Stomach smooth muscle (tissue), 2 donors: Measurements from ENCODE around the gene RAB11FIP5.
"Not testable (repeated sequence)": the region's sequence is repeated elsewhere in the genome, so short reads cannot be mapped to it uniquely, and the experiment has no call there.

Experiments
- H3K27ac ChIP-seq: one replicate; pipeline ENCODE4 v1.7.0; 2013; ENCODE audit warnings: mild to moderate bottlenecking, low read length, inconsistent platforms
- H3K27me3 ChIP-seq, 2 donors: one replicate each; pipeline ENCODE4 v1.7.0; 2013; ENCODE audit warnings: low read length in 2 of 2; ENCODE audit not compliant: insufficient read depth in 2 of 2, control insufficient read depth in 1 of 2
- H3K36me3 ChIP-seq, 2 donors: one replicate each; pipeline ENCODE4 v1.7.0; 2013; ENCODE audit warnings: low read length in 2 of 2; ENCODE audit not compliant: control insufficient read depth in 2 of 2, insufficient read depth in 2 of 2
- H3K4me1 ChIP-seq: one replicate; pipeline ENCODE4 v1.7.0; 2013; ENCODE audit warnings: low read length; ENCODE audit not compliant: control insufficient read depth, insufficient read depth
- H3K4me3 ChIP-seq, 2 donors: one replicate each; pipeline ENCODE4 v1.7.0; 2013; ENCODE audit warnings: low read length in 2 of 2
- H3K9ac ChIP-seq, 2 donors: one replicate each; pipeline ENCODE4 v1.7.0; 2013; ENCODE audit warnings: low read length in 2 of 2, mild to moderate bottlenecking in 1 of 2
- H3K9me3 ChIP-seq, 2 donors: one replicate each; pipeline ENCODE4 v1.7.0; 2013; ENCODE audit warnings: low read length in 2 of 2; ENCODE audit not compliant: control insufficient read depth in 2 of 2
- donor health status: healthy.
- donor health status: Pancreatic carcinoma.

RAB11FIP5 gene

DNA sequence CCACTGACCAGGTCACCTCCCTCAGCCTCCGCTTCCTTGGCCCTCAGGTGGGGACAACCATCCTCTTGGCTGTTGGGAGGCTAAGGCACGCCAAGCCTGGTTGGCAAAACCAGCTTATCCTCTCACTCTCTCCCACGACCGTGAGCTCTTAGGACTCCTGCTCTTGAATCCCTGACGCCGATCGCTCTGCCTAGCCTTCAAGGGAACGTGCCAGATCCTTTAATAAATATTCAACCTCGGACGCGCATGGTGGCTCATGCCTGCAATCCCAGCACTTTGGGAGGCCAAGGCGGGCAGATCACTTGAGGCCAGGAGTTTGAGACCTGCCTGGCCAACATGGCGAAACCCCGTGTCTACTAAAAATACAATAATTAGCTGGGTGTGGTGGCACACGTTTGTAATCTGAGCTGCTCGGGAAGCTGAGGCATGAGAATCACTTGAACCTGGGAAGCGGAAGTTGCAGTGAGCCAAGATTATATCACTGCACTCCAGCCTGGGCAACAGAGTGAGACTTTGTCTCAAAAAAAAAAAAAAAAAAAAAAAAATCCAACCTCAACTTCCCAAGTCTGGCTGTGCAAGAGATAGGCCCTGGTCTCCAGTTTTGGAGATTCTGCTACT is 19.0 kb downstream of the RAB11FIP5 start:
- not testable (repeated sequence) for H3K36me3 ChIP-seq, H3K27me3 ChIP-seq, H3K9me3 ChIP-seq, H3K9ac ChIP-seq, H3K27ac ChIP-seq, H3K4me3 ChIP-seq
- peaks cover 21% of the 10 kb centered on the region for H3K4me1 ChIP-seq

DNA sequence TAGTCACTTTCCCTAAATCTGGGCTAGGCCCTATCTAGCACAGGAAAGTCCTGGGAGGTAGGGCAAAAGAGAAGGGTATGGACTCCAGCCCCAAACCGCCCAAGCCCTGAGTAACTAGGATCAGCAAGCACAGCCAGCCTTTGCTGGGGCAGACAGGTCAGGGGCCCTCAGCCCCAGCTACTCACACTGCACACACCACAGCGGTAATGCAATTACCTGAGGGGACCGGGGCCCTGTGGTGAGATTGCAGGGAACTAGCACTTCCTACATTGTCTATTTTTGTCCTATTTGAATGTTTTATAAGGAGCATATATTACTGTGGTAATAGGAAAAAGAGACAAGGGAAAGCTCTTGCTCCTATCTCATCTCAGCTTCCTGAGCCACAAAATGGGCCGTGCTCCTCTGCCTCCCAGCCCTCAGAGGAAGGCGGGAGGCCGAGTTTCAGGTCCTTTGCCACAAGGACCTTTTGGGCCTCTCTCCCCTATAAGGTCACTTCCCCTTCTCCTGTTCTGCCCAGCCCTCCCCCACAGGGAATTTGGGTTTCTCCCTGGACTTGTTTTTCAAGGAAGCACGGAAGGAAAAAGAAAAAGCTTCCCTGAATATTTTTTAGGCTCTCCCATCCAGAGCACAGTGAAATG is 20.5 kb downstream of the RAB11FIP5 start:
- no peak overlapping the region for H3K27ac ChIP-seq
- peaks cover 24% of the 10 kb centered on the region for H3K4me1 ChIP-seq
- H3K36me3 ChIP-seq = peaks cover 7 to 12% of the 10 kb centered on the region in 2 donors
- H3K9ac ChIP-seq = no peak overlapping the region
- no peaks in the 10 kb centered on the region for H3K27me3 ChIP-seq
- no peaks in the 10 kb centered on the region for H3K9me3 ChIP-seq
- no peak overlapping the region for H3K4me3 ChIP-seq

DNA sequence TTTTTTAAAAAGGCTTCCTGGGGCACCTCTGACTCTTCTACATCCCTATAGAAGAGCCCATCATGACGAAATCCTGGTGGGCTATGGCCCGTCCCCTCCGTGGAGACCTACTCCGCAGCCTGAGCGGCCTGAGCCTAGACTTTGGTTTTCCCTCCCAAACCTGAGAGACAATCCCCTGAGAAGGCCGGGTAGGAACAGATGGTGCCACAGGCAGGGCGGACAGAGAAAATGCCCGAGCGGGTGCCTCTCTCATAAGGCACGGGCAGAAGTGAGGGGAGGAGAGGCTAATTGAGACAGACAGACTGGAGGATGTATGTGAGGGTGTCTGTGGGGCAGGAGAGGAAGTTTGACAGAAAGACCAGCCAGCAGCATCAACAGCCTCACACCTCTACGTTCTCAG is 21.1 kb downstream of the RAB11FIP5 start:
- H3K27ac ChIP-seq = no peak overlapping the region
- no peaks in the 10 kb centered on the region for H3K9me3 ChIP-seq
- H3K4me1 ChIP-seq = peaks cover 24% of the 10 kb centered on the region
- no peak overlapping the region for H3K9ac ChIP-seq
- H3K4me3 ChIP-seq = no peak overlapping the region
- no peaks in the 10 kb centered on the region for H3K27me3 ChIP-seq
- H3K36me3 ChIP-seq = peaks cover 10 to 14% of the 10 kb centered on the region in 2 donors

DNA sequence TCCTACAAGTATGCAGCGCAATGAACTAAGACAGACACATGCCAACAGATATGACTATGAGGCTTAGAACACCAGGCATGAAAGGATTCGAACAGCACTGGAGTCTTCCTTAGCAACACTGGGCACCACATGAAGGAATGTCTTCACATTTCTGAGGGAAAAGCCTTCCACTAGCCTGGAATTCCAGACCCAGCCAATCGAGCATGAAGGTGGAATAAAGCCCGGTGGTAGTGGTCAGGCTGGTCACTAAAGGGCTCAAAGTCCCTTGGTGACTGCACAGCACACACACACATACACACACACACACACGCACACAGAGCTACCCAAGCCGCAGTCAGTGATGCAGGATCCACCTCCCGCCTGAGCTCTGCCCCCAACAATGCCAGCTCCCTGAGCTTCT is 21.6 kb downstream of the RAB11FIP5 start:
- H3K36me3 ChIP-seq = peaks cover 11 to 16% of the 10 kb centered on the region in 2 donors
- no peaks in the 10 kb centered on the region for H3K9me3 ChIP-seq
- H3K27me3 ChIP-seq = no peaks in the 10 kb centered on the region
- no peak overlapping the region for H3K27ac ChIP-seq
- no peak overlapping the region for H3K4me3 ChIP-seq
- H3K9ac ChIP-seq = no peak overlapping the region
- H3K4me1 ChIP-seq = peaks cover 24% of the 10 kb centered on the region

DNA sequence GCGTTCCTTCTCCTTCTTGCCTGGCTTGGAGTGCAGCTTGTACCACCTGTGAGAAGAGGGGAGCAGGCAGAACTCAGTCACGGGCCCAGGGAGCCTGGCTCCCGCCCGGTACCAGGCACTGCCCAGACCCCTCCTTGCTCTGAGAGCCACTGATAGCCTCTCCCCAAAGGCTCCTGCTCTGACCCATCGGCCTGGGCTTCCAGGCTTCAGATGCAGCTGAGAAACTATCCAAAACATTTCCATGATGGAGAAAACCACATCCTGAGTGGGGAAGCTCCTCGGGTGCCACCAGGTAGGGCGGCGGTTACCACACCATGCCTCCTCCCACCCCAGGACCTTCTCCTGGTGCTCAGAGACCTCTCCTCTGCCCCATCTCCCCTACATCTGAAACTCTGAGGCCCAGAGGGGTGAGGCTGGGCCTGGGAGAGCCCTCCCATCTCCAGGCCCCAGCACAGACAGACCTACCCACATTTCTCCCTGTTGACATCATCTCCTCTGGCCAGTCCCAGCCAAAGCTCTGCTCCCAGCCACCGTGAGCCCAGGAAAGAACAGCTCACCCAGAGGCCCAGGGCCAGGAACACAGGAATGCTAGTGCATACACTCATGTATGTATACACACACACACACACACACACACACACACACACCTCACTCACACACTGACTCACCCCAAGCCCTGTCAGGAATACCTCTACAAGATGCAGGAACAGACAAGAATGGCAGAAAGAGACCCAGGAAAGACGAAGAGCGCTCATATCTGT is 23.3 kb downstream of the RAB11FIP5 start:
- Histone ChIP-seq H3K9me3 (no peaks in the 10 kb centered on the region), H3K4me1 (peaks cover 27% of the 10 kb centered on the region), H3K4me3 (no peak overlapping the region), H3K27me3 (no peaks in the 10 kb centered on the region), H3K36me3 (peaks cover 13 to 21% of the 10 kb centered on the region in 2 donors), H3K27ac (peak overlapping the region; percentile 31), H3K9ac (peak overlapping the region in 1 of 2 donors; percentile 19)

DNA sequence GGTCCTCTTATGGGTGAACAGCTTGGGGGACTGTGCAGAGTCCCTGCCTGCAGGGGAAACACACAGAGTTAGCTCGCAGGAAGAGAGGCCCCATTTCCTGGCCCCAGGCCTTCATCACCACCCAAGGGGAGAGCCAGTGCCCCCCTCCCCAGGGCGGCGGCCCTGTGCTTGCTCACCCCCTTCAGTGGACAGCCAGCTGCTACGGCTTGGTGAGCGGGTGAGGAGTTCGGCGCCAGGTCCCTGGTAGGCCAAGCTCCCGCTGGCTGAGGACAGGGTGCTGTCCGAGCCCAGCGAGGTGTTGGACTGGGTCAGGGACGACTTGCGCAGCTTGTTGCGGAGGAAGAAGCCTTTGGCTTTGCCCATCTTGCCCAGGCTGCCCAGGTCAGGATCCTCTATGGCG is 24.0 kb downstream of the RAB11FIP5 start:
- Histone ChIP-seq H3K9ac (no peak overlapping the region), H3K27ac (peak overlapping the region; percentile 31), H3K36me3 (peaks cover 13 to 24% of the 10 kb centered on the region in 2 donors), H3K9me3 (no peaks in the 10 kb centered on the region), H3K27me3 (no peaks in the 10 kb centered on the region), H3K4me3 (no peak overlapping the region), H3K4me1 (peaks cover 27% of the 10 kb centered on the region)

DNA sequence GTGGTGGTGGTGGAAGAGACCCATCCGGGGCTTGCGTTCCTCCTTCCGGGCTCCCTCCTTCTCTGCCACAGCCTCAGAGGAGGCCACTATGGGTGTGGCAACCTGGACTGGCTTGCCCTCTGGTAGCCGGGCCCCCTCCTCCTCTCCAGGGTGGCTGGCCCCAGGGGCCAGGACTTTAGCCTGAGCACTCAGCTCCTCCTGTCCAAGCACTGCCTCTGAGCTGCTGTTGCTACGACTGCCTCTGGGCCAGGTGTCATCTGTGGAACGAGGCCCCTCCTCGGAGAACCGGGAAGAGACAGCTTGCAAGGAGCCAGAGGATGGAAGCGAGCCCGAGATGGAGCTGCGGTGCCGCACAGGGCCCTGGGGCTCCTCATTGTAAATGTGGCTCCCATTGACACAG is 24.5 kb downstream of the RAB11FIP5 start:
- Histone ChIP-seq H3K4me1 (peaks cover 27% of the 10 kb centered on the region), H3K27me3 (no peaks in the 10 kb centered on the region), H3K9me3 (no peaks in the 10 kb centered on the region), H3K4me3 (no peak overlapping the region), H3K36me3 (peaks cover 13 to 27% of the 10 kb centered on the region in 2 donors), H3K27ac (no peak overlapping the region), H3K9ac (no peak overlapping the region)

DNA sequence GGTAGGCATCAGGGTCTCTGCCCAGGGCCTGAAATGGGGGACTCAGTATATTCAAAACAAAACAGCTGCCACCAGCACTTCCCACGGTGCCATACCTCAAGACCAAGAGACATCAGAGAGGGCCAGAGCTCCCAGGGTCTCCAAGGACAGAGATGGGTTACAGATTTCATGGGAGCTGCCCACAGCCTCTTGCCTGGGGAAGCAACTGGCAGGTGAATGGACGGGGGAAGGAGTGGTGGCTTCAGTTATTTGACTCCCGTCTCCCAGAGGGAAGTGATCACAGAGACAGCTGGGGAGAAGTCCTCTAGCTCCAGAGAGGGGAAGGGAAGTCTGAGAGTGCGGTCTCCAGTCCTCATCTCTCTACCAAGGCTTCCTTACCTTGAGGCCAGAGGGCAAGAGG is 25.4 kb downstream of the RAB11FIP5 start:
- peaks cover 13 to 28% of the 10 kb centered on the region in 2 donors for H3K36me3 ChIP-seq
- H3K27me3 ChIP-seq = no peaks in the 10 kb centered on the region
- peaks cover 27% of the 10 kb centered on the region for H3K4me1 ChIP-seq
- H3K9me3 ChIP-seq = no peaks in the 10 kb centered on the region
- H3K27ac ChIP-seq = no peak overlapping the region
- no peak overlapping the region for H3K4me3 ChIP-seq
- H3K9ac ChIP-seq = no peak overlapping the region

DNA sequence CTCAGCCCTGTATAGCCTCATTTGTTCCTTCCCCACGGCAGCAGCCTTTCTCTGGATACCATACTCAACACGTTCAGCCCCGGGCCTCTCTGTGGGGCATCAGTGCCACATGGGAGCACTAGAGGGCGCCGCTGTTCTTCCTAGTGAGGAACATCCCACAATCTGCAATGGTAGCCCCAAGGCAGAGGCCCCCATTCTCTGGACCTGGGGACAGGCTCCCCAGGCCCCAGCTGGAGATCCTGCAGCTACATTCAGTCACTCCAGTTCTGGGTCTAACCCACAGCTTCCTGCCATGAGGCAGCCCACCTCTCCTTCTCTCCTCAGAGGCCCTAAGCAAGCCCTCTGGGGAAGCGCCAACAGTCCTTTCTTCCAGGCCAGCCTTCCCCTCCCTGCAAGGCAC is 27.1 kb downstream of the RAB11FIP5 start:
- H3K27ac ChIP-seq = no peak overlapping the region
- H3K36me3 ChIP-seq = peaks cover 13 to 29% of the 10 kb centered on the region in 2 donors
- no peaks in the 10 kb centered on the region for H3K27me3 ChIP-seq
- H3K9ac ChIP-seq = peak overlapping the region in 1 of 2 donors; percentile 4
- H3K9me3 ChIP-seq = no peaks in the 10 kb centered on the region
- H3K4me3 ChIP-seq = no peak overlapping the region
- peaks cover 23% of the 10 kb centered on the region for H3K4me1 ChIP-seq

DNA sequence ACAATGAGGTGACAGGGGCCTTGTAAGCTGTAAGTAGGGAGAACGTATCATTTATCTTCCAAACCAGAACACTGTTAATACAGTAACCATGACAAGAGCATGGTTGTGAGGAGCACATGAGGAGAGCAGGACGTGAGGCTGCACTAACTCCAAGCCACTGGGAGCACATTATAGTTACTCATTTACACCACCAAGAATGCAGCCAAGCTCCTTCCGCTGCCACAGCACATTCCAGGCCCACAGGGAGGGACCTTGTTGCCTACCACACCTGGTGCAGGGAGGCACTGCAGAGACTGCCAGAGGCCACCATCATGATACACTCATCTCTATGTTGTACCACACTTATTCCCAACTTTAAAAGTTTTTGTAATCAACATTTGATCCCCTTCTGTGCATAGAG is 27.8 kb downstream of the RAB11FIP5 start:
- H3K36me3 ChIP-seq = peaks cover 13 to 32% of the 10 kb centered on the region in 2 donors
- no peaks in the 10 kb centered on the region for H3K27me3 ChIP-seq
- H3K9ac ChIP-seq = no peak overlapping the region
- H3K4me3 ChIP-seq = no peak overlapping the region
- peaks cover 17% of the 10 kb centered on the region for H3K4me1 ChIP-seq
- H3K27ac ChIP-seq = no peak overlapping the region
- H3K9me3 ChIP-seq = no peaks in the 10 kb centered on the region
